Psoas muscle (tissue), 8 donors: ENCODE data around the gene PHIP. TPM values are rescaled to one million over a fixed set of nuclear protein-coding genes. Genes with fewer than 3 reads are reported as not detected.
A peak's percentile ranks its signal among the peaks of the same experiment; 100 is the strongest.
"Not testable (repeated sequence)": the region's sequence is repeated elsewhere in the genome, so short reads cannot be mapped to it uniquely, and the experiment has no call there.

Experiments used
- ATAC-seq, 4 donors: fragments of 200-7000 bp; cut with Tn5 transposase; one replicate each; pipeline ENCODE4 v1.9.1; 2020; ENCODE audit warnings: moderate library complexity in 3 of 4, mild to moderate bottlenecking in 2 of 4
- DNase-seq, 2 donors: peaks; one replicate each; pipeline ENCODE4 v3.0.0-alpha.2; 2020
- H3K27ac ChIP-seq: fragments of 200-600 bp; one replicate; pipeline ENCODE4 v1.8.0; 2022
- H3K27me3 ChIP-seq, 3 donors: fragments of 200-600 bp in 1 of 3; one replicate each; pipeline versions ENCODE4 v1.6.1 to v1.8.0; 2013 to 2022; ENCODE audit warnings: low read length in 2 of 3, mild to moderate bottlenecking in 2 of 3, moderate library complexity in 1 of 3; ENCODE audit not compliant: insufficient read depth in 3 of 3
- H3K36me3 ChIP-seq, 2 donors: fragments of 200-600 bp in 1 of 2; one replicate each; pipeline versions ENCODE4 v1.6.1 to v1.8.0; 2013 to 2022; ENCODE audit warnings: low read depth in 1 of 2, mild to moderate bottlenecking in 1 of 2, moderate library complexity in 1 of 2; ENCODE audit not compliant: insufficient read depth in 1 of 2
- H3K4me1 ChIP-seq: fragments of 200-600 bp; one replicate; pipeline ENCODE4 v1.8.0; 2022
- H3K4me3 ChIP-seq: fragments of 200-600 bp; one replicate; pipeline ENCODE4 v1.8.0; 2022; ENCODE audit warnings: mild to moderate bottlenecking
- H3K9me3 ChIP-seq: fragments of 200-600 bp; one replicate; pipeline ENCODE4 v1.8.0; 2022
- WGBS, 3 donors: extraction: QIAGEN DNeasy Blood & Tissue Kit; methylation state at CpG; one replicate each; pipeline versions ENCODE4 v1.1.6 to v1.1.7; 2013; 5-methylcytosine and 5-hydroxymethylcytosine counted together
- intact Hi-C, 2 donors: fragments of 100-400 bp; cut with DNase I; formaldehyde crosslinking; loops; one replicate each; pipeline versions ENCODE4 v1.11.0 to v1.14.2; 2022
- polyA plus RNA-seq, 3 donors: library from polyadenylated mRNA; stranded (reverse); fragments of 200-250 nt; gene quantifications; one replicate each; pipeline ENCODE4 v1.2.3, GENCODE V29; 2013
- total RNA-seq, 4 donors: library from RNA; stranded (reverse); fragmentation: NEBNext Ultra II Directional in 2 of 4; extraction: Animal tissue kit (Norgen Biotek cat#: 25700) in 2 of 4; gene quantifications; one replicate each; pipeline versions ENCODE4 v1.2.1 to v1.2.4, GENCODE V29; 2021 to 2023
- TF ChIP-seq, protein P1 (sequence below): fragments of 200-600 bp; IDR thresholded peaks from one replicate; pipeline ENCODE4 v1.8.0; 2022; ENCODE audit warnings: antibody characterized with exemption
- donor health status: healthy with polysubstance abuse.
- donor health status: DM: no; HTN: no; CAD: no; lungs with moderate emphysema.
- donor health status: Bipolar disorder and iron deficiency.
- donor health status: healthy.
- donor health status: DM: yes; HTN: yes; CAD: no.
- donor health status: DM: no; HTN: no; CAD: no.
- donor health status: DM: no; HTN: no; CAD: no.
- donor health status: DM: yes; HTN: yes; CAD: no.

PHIP gene
- total and polyA plus RNA-seq, 7 donors, result 3.1 to 15.3 (median 12.1) TPM

DNA sequence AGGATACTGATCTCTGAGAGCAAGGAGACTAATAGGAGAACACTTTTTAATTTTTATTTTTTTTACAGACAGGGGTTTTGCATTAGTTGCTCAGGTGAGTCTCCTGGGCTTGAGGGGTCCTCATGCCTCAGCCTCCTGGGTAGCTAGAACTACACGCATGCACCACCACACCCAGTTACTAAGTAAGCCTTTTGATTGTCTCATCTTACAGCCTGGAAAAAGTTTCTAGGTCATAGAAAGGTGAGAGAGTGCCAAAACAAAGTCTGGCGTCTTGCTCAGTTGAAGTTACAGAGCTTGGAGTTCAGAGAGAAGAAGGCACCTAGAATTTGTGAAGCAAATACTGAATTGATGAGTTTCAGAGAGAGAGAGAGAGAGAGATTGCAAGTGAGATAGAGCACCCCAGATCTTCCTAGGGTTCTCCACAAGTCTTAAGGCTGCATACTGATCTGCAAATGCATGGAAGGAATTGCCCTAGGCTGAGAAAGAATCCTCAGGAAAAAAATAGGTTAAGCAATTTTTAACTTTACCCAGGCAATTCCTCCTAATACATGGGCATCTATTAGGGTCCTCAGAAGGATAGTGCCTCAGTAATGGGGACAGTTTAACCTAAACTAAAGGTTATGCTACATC is 37.6 kb upstream of the PHIP start:
- no peaks in the 10 kb centered on the region for H3K36me3 ChIP-seq
- H3K9me3 ChIP-seq, result no peaks in the 10 kb centered on the region
- 19 to 31% (median 21%) methylated on average over 2 of the region's 2 CpGs for WGBS, 3 donors
- no peak overlapping the region for H3K4me3 ChIP-seq
- DNase-seq (no peak), ATAC-seq (peak in 3 of 4 donors; percentile 57 to 74 (median 63))
- no peak overlapping the region for H3K27ac ChIP-seq
- intact Hi-C loops, result no loop called here
- no peaks in the 10 kb centered on the region for H3K4me1 ChIP-seq
- TF ChIP-seq, protein P1, sequence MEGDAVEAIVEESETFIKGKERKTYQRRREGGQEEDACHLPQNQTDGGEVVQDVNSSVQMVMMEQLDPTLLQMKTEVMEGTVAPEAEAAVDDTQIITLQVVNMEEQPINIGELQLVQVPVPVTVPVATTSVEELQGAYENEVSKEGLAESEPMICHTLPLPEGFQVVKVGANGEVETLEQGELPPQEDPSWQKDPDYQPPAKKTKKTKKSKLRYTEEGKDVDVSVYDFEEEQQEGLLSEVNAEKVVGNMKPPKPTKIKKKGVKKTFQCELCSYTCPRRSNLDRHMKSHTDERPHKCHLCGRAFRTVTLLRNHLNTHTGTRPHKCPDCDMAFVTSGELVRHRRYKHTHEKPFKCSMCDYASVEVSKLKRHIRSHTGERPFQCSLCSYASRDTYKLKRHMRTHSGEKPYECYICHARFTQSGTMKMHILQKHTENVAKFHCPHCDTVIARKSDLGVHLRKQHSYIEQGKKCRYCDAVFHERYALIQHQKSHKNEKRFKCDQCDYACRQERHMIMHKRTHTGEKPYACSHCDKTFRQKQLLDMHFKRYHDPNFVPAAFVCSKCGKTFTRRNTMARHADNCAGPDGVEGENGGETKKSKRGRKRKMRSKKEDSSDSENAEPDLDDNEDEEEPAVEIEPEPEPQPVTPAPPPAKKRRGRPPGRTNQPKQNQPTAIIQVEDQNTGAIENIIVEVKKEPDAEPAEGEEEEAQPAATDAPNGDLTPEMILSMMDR, result no peak
- H3K27me3 ChIP-seq, result no peaks in the 10 kb centered on the region

DNA sequence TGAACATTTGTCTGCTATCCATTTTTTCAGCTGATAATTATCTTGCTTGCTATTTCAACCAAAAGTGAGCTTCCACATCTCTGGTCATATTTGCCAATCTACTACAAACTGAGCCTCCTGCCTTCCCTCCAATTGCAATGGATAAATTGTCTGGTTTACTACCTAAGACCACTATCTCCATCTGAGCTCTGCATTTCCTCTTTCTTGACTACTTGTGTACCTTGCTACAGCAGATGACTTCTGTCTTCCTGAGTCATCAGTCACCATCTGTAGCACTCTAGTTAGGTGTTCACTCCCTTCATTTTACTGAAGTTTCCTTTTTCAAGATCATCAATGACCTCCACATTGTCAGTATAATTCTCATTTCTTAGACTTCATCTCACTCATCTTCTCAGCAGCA is 33.5 kb upstream of the PHIP start:
- Histone ChIP-seq H3K9me3 (no peaks in the 10 kb centered on the region), H3K27ac (no peak overlapping the region), H3K27me3 (no peaks in the 10 kb centered on the region), H3K4me1 (no peaks in the 10 kb centered on the region), H3K36me3 (no peaks in the 10 kb centered on the region), H3K4me3 (no peak overlapping the region)
- DNase-seq (no peak), ATAC-seq (no peak)
- TF ChIP-seq, protein P1, result no peak
- intact Hi-C loops, result no loop called here

DNA sequence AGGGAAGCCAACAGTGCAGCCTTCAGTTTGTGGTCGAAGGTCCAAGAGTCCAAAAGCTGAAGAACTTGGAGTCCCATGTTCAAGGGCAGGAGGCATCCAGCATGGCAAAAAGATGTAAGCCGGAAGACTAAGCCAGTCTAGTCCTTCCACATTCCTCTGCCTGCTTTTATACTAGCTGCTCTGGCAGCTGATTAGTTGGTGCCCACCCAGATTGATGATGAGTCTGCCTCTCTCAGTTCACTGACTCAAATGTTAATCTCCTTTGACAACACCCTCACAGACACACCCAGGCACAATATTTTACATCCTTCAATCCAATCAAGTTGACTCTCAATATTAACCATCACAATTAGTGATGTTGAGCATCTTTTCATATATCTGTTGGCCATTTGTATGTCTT is 23.1 kb upstream of the PHIP start:
- Histone ChIP-seq H3K4me3 (no peak overlapping the region), H3K36me3 (no peaks in the 10 kb centered on the region), H3K4me1 (no peaks in the 10 kb centered on the region), H3K9me3 (no peaks in the 10 kb centered on the region), H3K27ac (no peak overlapping the region), H3K27me3 (no peaks in the 10 kb centered on the region)
- 92 to 97% (median 93%) methylated on average over 2 of the region's 2 CpGs for WGBS, 3 donors
- intact Hi-C loops, result no loop called here
- ATAC-seq (no peak), DNase-seq (no peak)
- TF ChIP-seq, protein P1, result no peak

DNA sequence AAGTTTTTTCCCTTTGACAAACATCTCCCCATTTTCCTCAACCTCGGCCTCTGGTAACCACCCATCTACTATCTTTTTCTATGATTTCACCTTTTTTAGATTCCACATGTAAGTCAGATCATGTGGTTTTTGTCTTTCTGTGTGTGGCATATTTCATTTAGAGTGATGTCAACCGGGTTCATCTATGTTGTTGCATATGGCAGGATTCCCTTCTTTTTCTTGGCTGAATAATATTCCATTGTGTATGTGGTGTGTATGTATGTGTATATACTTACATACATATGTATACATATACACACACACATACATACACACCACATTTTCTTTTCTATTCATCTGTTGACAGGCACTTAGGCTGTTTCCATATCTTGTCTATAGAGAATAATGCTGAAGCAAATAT is 22.2 kb upstream of the PHIP start:
- Histone ChIP-seq H3K27ac (no peak overlapping the region), H3K27me3 (no peaks in the 10 kb centered on the region), H3K9me3 (no peaks in the 10 kb centered on the region), H3K36me3 (no peaks in the 10 kb centered on the region), H3K4me3 (no peak overlapping the region), H3K4me1 (no peaks in the 10 kb centered on the region)
- ATAC-seq (no peak), DNase-seq (no peak)
- WGBS, 3 donors, result 91 to 98% (median 94%) methylated on average over 2 of the region's 2 CpGs
- intact Hi-C loops, result no loop called here
- TF ChIP-seq, protein P1, result no peak

DNA sequence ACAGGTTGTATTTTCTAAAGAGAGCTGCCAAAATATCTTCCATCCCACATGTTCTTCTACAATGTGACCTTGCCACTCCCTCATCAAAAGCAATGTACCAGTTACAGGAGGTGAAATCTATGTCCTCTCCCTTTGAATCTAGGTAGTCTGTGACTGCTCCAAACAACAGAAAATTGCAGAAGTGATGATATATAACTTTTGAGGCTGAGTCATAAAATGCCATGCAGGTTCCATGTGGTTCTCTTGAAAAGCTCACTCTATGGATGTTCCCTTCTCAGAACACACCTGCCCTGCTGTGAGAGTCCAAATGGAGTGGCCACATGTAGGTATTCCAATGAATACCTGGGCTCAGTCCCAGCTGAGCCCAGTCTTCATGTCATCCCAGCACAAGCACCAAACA is 16.9 kb upstream of the PHIP start:
- H3K36me3 ChIP-seq, result no peaks in the 10 kb centered on the region
- H3K27ac ChIP-seq, result no peak overlapping the region
- ATAC-seq (no peak), DNase-seq (no peak)
- no peaks in the 10 kb centered on the region for H3K4me1 ChIP-seq
- no peaks in the 10 kb centered on the region for H3K9me3 ChIP-seq
- TF ChIP-seq, protein P1, result no peak
- intact Hi-C loops, result no loop called here
- no peak overlapping the region for H3K4me3 ChIP-seq
- no peaks in the 10 kb centered on the region for H3K27me3 ChIP-seq

DNA sequence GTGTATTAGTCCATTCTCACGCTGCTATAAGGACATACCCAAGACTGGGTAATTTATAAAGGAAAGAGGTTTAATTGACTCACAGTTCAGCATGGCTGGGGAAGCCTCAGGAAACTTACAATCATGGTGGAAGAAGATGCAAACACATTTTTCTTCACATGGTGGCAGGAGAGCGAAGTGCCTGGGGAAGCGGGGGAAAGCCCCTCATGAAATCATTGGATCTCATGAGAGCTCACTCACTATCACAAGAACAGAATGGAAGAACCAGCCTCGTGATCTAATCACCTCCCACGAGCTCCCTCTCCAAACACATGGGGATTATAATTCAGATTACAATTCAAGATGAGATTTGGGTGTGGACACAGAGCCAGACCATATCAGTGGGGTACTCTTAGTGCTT is 13.7 kb upstream of the PHIP start:
- H3K9me3 ChIP-seq, ATAC-seq, H3K27ac ChIP-seq, DNase-seq, H3K4me1 ChIP-seq, intact Hi-C loops, H3K27me3 ChIP-seq, H3K36me3 ChIP-seq, H3K4me3 ChIP-seq: not testable (repeated sequence)
- WGBS, 3 donors, result 64 to 73% (median 73%) methylated on average over 5 of the region's 5 CpGs
